Endothelial cell of umbilical vein (primary cell): Measurements from ENCODE around the gene PHC2. TPM values are rescaled to one million over a fixed set of nuclear protein-coding genes. Genes with fewer than 3 reads are reported as not detected.

ENCODE experiments used
- BruUV-seq: library from RNA; stranded (reverse); fragments of 400-500 nt; replicated peaks from 2 replicates; lab custom pipeline; 2021; lab: Mats Ljungman, UMichigan
- CTCF ChIA-PET: fragments of 300-600, 350-600 bp; sonication (Branson Sonifier 250); formaldehyde crosslinking; loops from one replicate; lab custom pipeline; 2021; ENCODE audit warnings: antibody characterized with exemption, inconsistent platforms; lab: Charles Lee
- POLR2A ChIA-PET: fragments of 300-600, 350-600 bp; sonication (Branson Sonifier 250); formaldehyde crosslinking; loops from one replicate; lab custom pipeline; 2021; ENCODE audit warnings: antibody characterized with exemption, inconsistent platforms; lab: Charles Lee
- DNase-seq: peaks from one replicate; pipeline ENCODE4 v3.0.0-alpha.2; 2011; ENCODE audit warnings: low read depth, low spot score
- FAIRE-seq: peaks from 2 replicates; lab custom pipeline; 2011; peaks lifted over from hg19 to GRCh38; lab: Jason Lieb, UNC
- H2AFZ ChIP-seq: 2 replicates; pipeline ENCODE4 v1.6.0; 2012; ENCODE audit warnings: low read depth, low read length, control low read depth, inconsistent platforms
- H3K27ac ChIP-seq: 2 replicates; pipeline ENCODE4 v1.5.1; 2011; ENCODE audit warnings: low read depth, mild to moderate bottlenecking, control low read depth, low read length, moderate library complexity; ENCODE audit not compliant: insufficient read depth
- H3K27me3 ChIP-seq, 2 experiments: 2 replicates each; pipeline versions ENCODE4 v1.6.0 to v1.6.1; 2011; ENCODE audit warnings: low read length in 2 of 2, mixed read lengths in 1 of 2; ENCODE audit not compliant: control insufficient read depth in 2 of 2, insufficient read depth in 2 of 2
- H3K36me3 ChIP-seq, 2 experiments: 2 replicates in 1 of 2; 3 replicates in 1 of 2; pipeline ENCODE4 v1.5.1; 2011; ENCODE audit warnings: low read length in 2 of 2, mild to moderate bottlenecking in 1 of 2, moderate library complexity in 1 of 2; ENCODE audit not compliant: control insufficient read depth in 2 of 2, insufficient read depth in 2 of 2; ENCODE audit errors: extremely low read depth in 1 of 2
- H3K4me1 ChIP-seq: 3 replicates; pipeline ENCODE4 v1.5.1; 2011; ENCODE audit warnings: mild to moderate bottlenecking, low read length; ENCODE audit not compliant: control insufficient read depth, insufficient read depth; ENCODE audit errors: extremely low read depth
- H3K4me2 ChIP-seq: 2 replicates; pipeline ENCODE4 v1.6.1; 2011; ENCODE audit warnings: low read length, control low read depth, mixed read lengths; ENCODE audit not compliant: insufficient read depth
- H3K4me3 ChIP-seq, 3 experiments: fragments of 200-600 bp in 1 of 3; sonication (generic), shearing (Covaris generic) in 1 of 3; replicated peaks in 1 of 3; 2 replicates each; pipeline ENCODE4 v1.5.1; 2011 to 2016; ENCODE audit warnings: control low read depth in 3 of 3, low read length in 3 of 3, mild to moderate bottlenecking in 2 of 3, inconsistent platforms in 1 of 3, low read depth in 1 of 3, moderate library complexity in 1 of 3; ENCODE audit not compliant: insufficient read depth in 1 of 3
- H3K79me2 ChIP-seq: 2 replicates; pipeline ENCODE4 v1.6.0; 2012; ENCODE audit warnings: low read length, inconsistent platforms; ENCODE audit not compliant: control insufficient read depth, insufficient read depth
- H3K9ac ChIP-seq: replicated peaks from 2 replicates; pipeline ENCODE3; 2011; ENCODE audit warnings: low read length, control low read depth; ENCODE audit not compliant: insufficient read depth; ENCODE audit errors: extremely low read depth
- H3K9me1 ChIP-seq: replicated peaks from 3 replicates; pipeline ENCODE4 v1.6.0; 2011; ENCODE audit warnings: mild to moderate bottlenecking, low read length; ENCODE audit not compliant: control insufficient read depth, insufficient read depth; ENCODE audit errors: extremely low read depth
- H3K9me3 ChIP-seq: replicated peaks from 2 replicates; pipeline ENCODE4 v1.5.1; 2012; ENCODE audit warnings: low read length, inconsistent platforms; ENCODE audit not compliant: control insufficient read depth, insufficient read depth
- H4K20me1 ChIP-seq: replicated peaks from 2 replicates; pipeline ENCODE3; 2011; ENCODE audit warnings: mild to moderate bottlenecking, low read length; ENCODE audit not compliant: control insufficient read depth, insufficient read depth; ENCODE audit errors: extremely low read depth
- CTCF ChIP-seq, 2 donors: IDR thresholded peaks; 1 replicate in 1 of 2; 2 replicates in 1 of 2; pipeline ENCODE4 v1.5.1; 2011; ENCODE audit warnings: low read length in 2 of 2, mild to moderate bottlenecking in 2 of 2, moderate library complexity in 2 of 2, control low read depth in 1 of 2, inconsistent platforms in 1 of 2, low read depth in 1 of 2; ENCODE audit not compliant: insufficient read depth in 1 of 2; ENCODE audit errors: extremely low read depth in 1 of 2
- EZH2 ChIP-seq: IDR thresholded peaks from 2 replicates; pipeline ENCODE4 v1.6.1; 2012; ENCODE audit warnings: borderline replicate concordance, low read depth, mild to moderate bottlenecking, moderate library complexity, low read length, inconsistent platforms; ENCODE audit not compliant: severe bottlenecking
- FOS ChIP-seq: IDR thresholded peaks from 2 replicates; pipeline ENCODE4 v1.6.1; 2011; ENCODE audit warnings: mild to moderate bottlenecking, low read length, moderate library complexity, borderline replicate concordance; ENCODE audit not compliant: insufficient read depth
- GATA2 ChIP-seq: IDR thresholded peaks from 2 replicates; pipeline ENCODE4 v1.7.0; 2011; ENCODE audit warnings: low read depth, mild to moderate bottlenecking, moderate library complexity, mixed read lengths, low read length; ENCODE audit not compliant: insufficient read length, insufficient read depth
- JUN ChIP-seq: IDR thresholded peaks from 2 replicates; pipeline ENCODE4 v1.6.1; 2011; ENCODE audit warnings: borderline replicate concordance, low read depth; ENCODE audit not compliant: insufficient read length, insufficient read depth
- MAX ChIP-seq: IDR thresholded peaks from 2 replicates; pipeline ENCODE4 v1.6.1; 2011; ENCODE audit not compliant: insufficient read depth, insufficient read length
- MYC ChIP-seq: IDR thresholded peaks from one replicate; pipeline ENCODE4 v1.6.1; 2011; ENCODE audit warnings: mild to moderate bottlenecking, low read depth, low read length
- POLR2A ChIP-seq: IDR thresholded peaks from 2 replicates; pipeline ENCODE4 v1.6.1; 2012; ENCODE audit warnings: low read depth, mild to moderate bottlenecking, control low read depth, low read length
- POLR2AphosphoS5 ChIP-seq: IDR thresholded peaks from 2 replicates; pipeline ENCODE4 v1.6.1; 2012; ENCODE audit warnings: low read depth, mild to moderate bottlenecking, control low read depth, low read length, moderate library complexity; ENCODE audit not compliant: insufficient read depth
- dilution Hi-C: fragments of 300-500 bp; cut with MboI; formaldehyde crosslinking; loops from one replicate; pipeline ENCODE4 v1.15.0; 2019; ENCODE audit warnings: low sequenced_read_pairs; ENCODE audit not compliant: extremely low pct_ligation_motif_present
- intact Hi-C: fragments of 100-400 bp; cut with micrococcal nuclease; formaldehyde crosslinking; loops from one replicate; pipeline ENCODE4 v1.10.0; 2022
- polyA plus RNA-seq, 4 experiments: library from polyadenylated mRNA; depleted of rRNA in 3 of 4; stranded (reverse) in 3 of 4; unstranded in 1 of 4; fragments of >200 nt; gene quantifications; 2 replicates each; pipeline versions ENCODE4 v1.2.1 to v1.2.3, GENCODE V29; 2011 to 2012; ENCODE audit warnings: missing spikeins in 1 of 4
- total RNA-seq: library from RNA; stranded (reverse); gene quantifications from 2 replicates; pipeline ENCODE4 v1.2.3, GENCODE V29; 2021

Gene PHC2
- total and polyA plus RNA-seq, 2 donors (not counting 3 experiments of a cell fraction or from before 2014, with no cell fraction given): 65.6 to 79.0 TPM

- Histone ChIP-seq H3K79me2 (no peaks in the 10 kb centered on the region), H3K4me2 (no peak overlapping the region), H4K20me1 (no peaks in the 10 kb centered on the region), H3K4me1 (peaks cover 5% of the 10 kb centered on the region), H3K4me3 (no peak overlapping the region), H3K27ac (no peak overlapping the region), H3K9me1 (no peaks in the 10 kb centered on the region), H3K9ac (no peak overlapping the region), H3K9me3 (no peaks in the 10 kb centered on the region), H2AFZ (no peak overlapping the region), H3K36me3 (no peaks in the 10 kb centered on the region), H3K27me3 (no peaks in the 10 kb centered on the region)
- POLR2A ChIA-PET: no interaction called here
- FAIRE-seq (peak; percentile 55), DNase-seq (peak; percentile 18)
- intact Hi-C loops: no loop called here
- BruUV-seq: no TSS peak
- dilution Hi-C loops: no loop called here
- TF ChIP-seq POLR2A (no peak), POLR2AphosphoS5 (no peak), MAX (no peak), MYC (no peak), FOS (no peak), CTCF (IDR thresholded peaks at IDR 0.05; ENCODE audit: extremely low read depth in 1 of 2, insufficient read depth in 1 of 2, low read depth in 1 of 2, low read length in 2 of 2) (no peak), EZH2 (no peak), GATA2 (no peak), JUN (no peak)
- CTCF ChIA-PET: interaction anchor here (1.2 to 1.8 kb wide), 3 partner anchors 11 to 109 kb away, joined by 3 to 9 read pairs (median 3); no protein-coding TSS in a partner anchor
These were observed 69.2 kb downstream of the PHC2 start for GRCh38 chr1:33361532-33362235.
